ENCODE results near the gene DEPP1. TPM values are rescaled to one million over a fixed set of nuclear protein-coding genes. Genes with fewer than 3 reads are reported as not detected.
A peak's percentile ranks its signal among the peaks of the same experiment; 100 is the strongest.

Gene DEPP1
- total RNA-seq, 6 experiments from 2014 or later = 5.3 to 94.6 (median 71.5) TPM

GRCh38 chr10:44968091-44968490 is 10.5 kb downstream of the DEPP1 start:
- ATAC-seq = peak; percentile 12 to 41 (median 20)
- intact Hi-C loops (cut with DNase I) = no loop called here
- DNase-seq = peak in 2 of 3 donors; percentile 43 to 65
- TF ChIP-seq POLR2A (IDR thresholded peaks at IDR 0.05) (no peak), CTCF (IDR thresholded peaks at IDR 0.05) (no peak)
- WGBS (ENCODE audit: insufficient coverage, low coverage, low lambda C conversion rate, missing lambda C conversion rate) = 0% methylated on average over 2 of the region's 3 CpGs
- Histone ChIP-seq H3K27ac (peak overlapping the region; percentile 5 to 61 (median 56)), H3K9me3 (no peaks in the 10 kb centered on the region), H3K4me1 (peaks cover 0 to 57% (median 11%) of the 10 kb centered on the region in 4 donors), H3K36me3 (peaks cover 0 to 18% (median 0%) of the 10 kb centered on the region in 4 donors), H3K27me3 (no peaks in the 10 kb centered on the region), H3K4me3 (no peak overlapping the region)

DNA sequence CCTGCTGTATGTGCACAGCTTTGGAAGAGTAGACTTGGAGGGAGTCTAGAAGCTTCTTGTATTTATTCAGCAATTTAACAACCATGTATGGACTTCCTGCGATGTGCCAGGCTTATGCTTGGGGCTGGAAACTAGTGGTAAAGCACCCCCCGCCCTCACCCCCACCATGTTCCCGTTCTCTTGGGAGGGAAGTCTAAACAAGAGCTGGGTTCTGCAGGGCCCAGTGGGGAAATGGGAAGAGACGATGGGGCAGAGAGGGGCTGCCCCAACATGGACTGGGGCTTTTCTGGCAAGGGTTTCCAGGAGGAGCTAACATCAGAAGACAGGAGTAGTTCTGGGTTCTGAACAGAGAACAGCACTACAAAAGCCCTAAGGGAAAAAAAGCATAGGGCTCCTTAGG is 11.0 kb downstream of the DEPP1 start:
- Histone ChIP-seq H3K27me3 (no peaks in the 10 kb centered on the region), H3K27ac (peak overlapping the region; percentile 5 to 61 (median 56)), H3K4me3 (no peak overlapping the region), H3K4me1 (peaks cover 0 to 57% (median 11%) of the 10 kb centered on the region in 4 donors), H3K9me3 (no peaks in the 10 kb centered on the region), H3K36me3 (peaks cover 0 to 18% (median 0%) of the 10 kb centered on the region in 4 donors)
- DNase-seq (peak in 2 of 3 donors; percentile 39 to 43), ATAC-seq (peak in 1 of 4 donors; percentile 5)
- 55% methylated on average over 4 of the region's 4 CpGs for WGBS (ENCODE audit: insufficient coverage, low coverage, low lambda C conversion rate, missing lambda C conversion rate)
- TF ChIP-seq CTCF (IDR thresholded peaks at IDR 0.05) = no peak
- TF ChIP-seq POLR2A (IDR thresholded peaks at IDR 0.05) = no peak
- intact Hi-C loops (cut with DNase I) = no loop called here

- no peak for TF ChIP-seq POLR2A (IDR thresholded peaks at IDR 0.05)
- TF ChIP-seq CTCF (IDR thresholded peaks at IDR 0.05) = peak; percentile 7 to 27 (median 16)
- ATAC-seq = no peak
- intact Hi-C loops (cut with DNase I) = no loop called here
Observed at GRCh38 chr10:44966816-44967509, 11.6 kb downstream of the DEPP1 start.

GRCh38 chr10:44966129-44966815 is 12.3 kb downstream of the DEPP1 start:
- H3K4me3 ChIP-seq = no peak overlapping the region
- DNase-seq = peak in 1 of 3 donors; percentile 25
- no peaks in the 10 kb centered on the region for H3K27me3 ChIP-seq
- ATAC-seq = peak in 1 of 4 donors; percentile 5
- intact Hi-C loops (cut with DNase I) = no loop called here
- peaks cover 0 to 10% (median 0%) of the 10 kb centered on the region in 4 donors for H3K36me3 ChIP-seq
- no peak for TF ChIP-seq POLR2A (IDR thresholded peaks at IDR 0.05)
- TF ChIP-seq CTCF (IDR thresholded peaks at IDR 0.05) = no peak
- H3K27ac ChIP-seq = peak overlapping the region in 2 of 3 donors; percentile 24 to 38
- no peaks in the 10 kb centered on the region for H3K9me3 ChIP-seq
- peaks cover 0 to 66% (median 11%) of the 10 kb centered on the region in 4 donors for H3K4me1 ChIP-seq
- 57% methylated on average over 8 of the region's 8 CpGs for WGBS (ENCODE audit: insufficient coverage, low coverage, low lambda C conversion rate, missing lambda C conversion rate)

More at GRCh38 chr10:44966816-44967509, 11.6 kb downstream of the DEPP1 start:
- Histone ChIP-seq H3K36me3 (peaks cover 0 to 17% (median 0%) of the 10 kb centered on the region in 4 donors), H3K27me3 (no peaks in the 10 kb centered on the region), H3K9me3 (no peaks in the 10 kb centered on the region), H3K4me3 (no peak overlapping the region), H3K4me1 (peaks cover 0 to 59% (median 11%) of the 10 kb centered on the region in 4 donors), H3K27ac (peak overlapping the region in 2 of 3 donors; percentile 38 to 56)
- WGBS (ENCODE audit: insufficient coverage, low coverage, low lambda C conversion rate, missing lambda C conversion rate) = 90% methylated on average over 2 of the region's 8 CpGs
- peak in 1 of 3 donors; percentile 35 for DNase-seq
